ENCODE results near the gene TRIM33. TPM values are rescaled to one million over a fixed set of nuclear protein-coding genes. Genes with fewer than 3 reads are reported as not detected.

Gene TRIM33
- total and polyA plus RNA-seq, 2 of the 13 experiments (the other 11 are each of a cell fraction or from before 2014, with no cell fraction given): 35.5 to 42.2 TPM

- TF ChIP-seq PLRG1 (conservative IDR thresholded peaks at IDR 0.05) (no peak), KAT7 (CRISPR knock-in tag; IDR thresholded peaks at IDR 0.05; ENCODE audit: borderline replicate concordance) (peak; percentile 87; the same call in 1 of the 2 replicates), ZNF766 (CRISPR knock-in tag; IDR thresholded peaks at IDR 0.05; ENCODE audit: borderline replicate concordance) (peak; percentile 77; the same call in 1 of the 2 replicates), PATZ1 (CRISPR knock-in tag; IDR thresholded peaks at IDR 0.05) (no peak; the same call in 1 of the 2 replicates), NFE2L2 (IDR thresholded peaks at IDR 0.05; ENCODE audit: low read length) (no peak), SALL2 (CRISPR knock-in tag; IDR thresholded peaks at IDR 0.05) (peak; percentile 91), HNF1B (CRISPR knock-in tag; IDR thresholded peaks at IDR 0.05) (peak; percentile 93; the same call in 1 of the 2 replicates), BORCS8-MEF2B (CRISPR knock-in tag; IDR thresholded peaks at IDR 0.05) (no peak), ZNF510 (CRISPR knock-in tag; IDR thresholded peaks at IDR 0.05; ENCODE audit: low read depth) (no peak), EED (CRISPR knock-in tag; IDR thresholded peaks at IDR 0.05) (no peak), SMYD3 (CRISPR knock-in tag; IDR thresholded peaks at IDR 0.05) (no peak), CREBL2 (CRISPR knock-in tag; IDR thresholded peaks at IDR 0.05; ENCODE audit: borderline replicate concordance) (no peak), ZFYVE20 (CRISPR knock-in tag; IDR thresholded peaks at IDR 0.05; ENCODE audit: borderline replicate concordance, low read depth) (no peak), ZNF607 (CRISPR knock-in tag; IDR thresholded peaks at IDR 0.05; ENCODE audit: borderline replicate concordance) (peak; percentile 48; the same call in 1 of the 2 replicates), NR2F6 (IDR thresholded peaks at IDR 0.05) (no peak), NR2F6 (CRISPR knock-in tag; IDR thresholded peaks at IDR 0.05) (peak; percentile 40; the same call in 1 of the 2 replicates), AGO1 (IDR thresholded peaks at IDR 0.05; ENCODE audit: low read depth, low read length, poor library complexity, severe bottlenecking) (no peak), SNRNP70 (IDR thresholded peaks at IDR 0.05; ENCODE audit: low read depth, low read length) (no peak), ZNF407 (CRISPR knock-in tag; IDR thresholded peaks at IDR 0.05; ENCODE audit: not compliant biosample characterization) (no peak)
These were observed 164.4 kb downstream of the TRIM33 start (continued) for GRCh38 chr1:114346480-114347029.
